ENCODE measurements around the gene PIGU.

The PIGU gene

GRCh38 chr20:34713194-34713943 is 36.5 kb upstream of the PIGU start:
- H3K9ac ChIP-seq (ENCODE audit: low read depth in 1 of 2, low read length in 2 of 2): no peak overlapping the region
- no peaks in the 10 kb centered on the region for H3K9me3 ChIP-seq (ENCODE audit: control insufficient read depth in 2 of 2, low read length in 2 of 2)
- no peak overlapping the region for H3K27ac ChIP-seq (ENCODE audit: low read depth in 2 of 2, low read length in 2 of 2)
- no peaks in the 10 kb centered on the region for H3K27me3 ChIP-seq (ENCODE audit: control insufficient read depth in 2 of 2, insufficient read depth in 2 of 2, low read length in 2 of 2)
- H3K4me1 ChIP-seq (ENCODE audit: control insufficient read depth in 2 of 2, insufficient read depth in 2 of 2, low read length in 2 of 2): peaks cover 10 to 15% of the 10 kb centered on the region in 2 donors
- no peak overlapping the region for H3K4me3 ChIP-seq (ENCODE audit: low read length in 2 of 2)
- H3K36me3 ChIP-seq (ENCODE audit: control insufficient read depth in 2 of 2, insufficient read depth in 2 of 2, low read length in 2 of 2): peaks cover 24 to 38% of the 10 kb centered on the region in 2 donors

DNA sequence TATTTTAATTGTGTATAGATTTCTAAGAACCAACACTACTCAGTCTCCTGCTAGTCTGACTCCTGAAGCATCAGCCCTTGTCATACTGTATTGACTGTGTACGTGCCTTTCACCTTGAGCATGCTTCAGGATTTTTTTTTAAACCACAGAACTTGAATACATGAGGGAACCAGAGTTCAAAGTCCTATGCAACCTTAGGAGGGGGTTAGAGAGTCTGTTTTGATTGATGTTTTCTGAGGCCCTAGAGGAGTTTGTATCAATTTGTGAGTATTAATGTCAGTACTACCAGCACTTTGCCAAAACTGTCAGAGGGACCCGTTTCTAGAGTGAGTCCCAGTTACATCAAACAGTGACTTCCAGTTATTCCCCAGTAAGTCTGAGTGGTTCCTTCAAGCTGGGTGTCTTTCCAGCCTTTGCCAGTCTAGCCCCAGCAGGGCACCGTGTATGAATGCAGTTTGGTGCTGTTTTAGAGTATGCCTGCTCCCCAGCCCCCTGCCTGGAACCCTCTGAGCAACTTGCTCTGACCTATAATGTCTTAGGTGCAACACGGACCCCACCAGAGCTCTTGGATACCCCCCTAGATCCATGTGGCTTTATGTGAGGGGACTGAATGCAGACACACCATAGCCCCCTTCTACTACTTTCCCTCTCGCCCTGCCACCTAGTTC is 35.8 kb upstream of the PIGU start:
- Histone ChIP-seq H3K9ac (ENCODE audit: low read depth in 1 of 2, low read length in 2 of 2) (no peak overlapping the region), H3K36me3 (ENCODE audit: control insufficient read depth in 2 of 2, insufficient read depth in 2 of 2, low read length in 2 of 2) (peaks cover 24 to 38% of the 10 kb centered on the region in 2 donors), H3K4me3 (ENCODE audit: low read length in 2 of 2) (no peak overlapping the region), H3K9me3 (ENCODE audit: control insufficient read depth in 2 of 2, low read length in 2 of 2) (no peaks in the 10 kb centered on the region), H3K27ac (ENCODE audit: low read depth in 2 of 2, low read length in 2 of 2) (no peak overlapping the region), H3K27me3 (ENCODE audit: control insufficient read depth in 2 of 2, insufficient read depth in 2 of 2, low read length in 2 of 2) (no peaks in the 10 kb centered on the region), H3K4me1 (ENCODE audit: control insufficient read depth in 2 of 2, insufficient read depth in 2 of 2, low read length in 2 of 2) (peaks cover 10 to 19% of the 10 kb centered on the region in 2 donors)

- Histone ChIP-seq H3K36me3 (ENCODE audit: control insufficient read depth in 2 of 2, insufficient read depth in 2 of 2, low read length in 2 of 2) (peaks cover 24 to 38% of the 10 kb centered on the region in 2 donors), H3K9me3 (ENCODE audit: control insufficient read depth in 2 of 2, low read length in 2 of 2) (no peaks in the 10 kb centered on the region), H3K9ac (ENCODE audit: low read depth in 1 of 2, low read length in 2 of 2) (no peak overlapping the region), H3K27ac (ENCODE audit: low read depth in 2 of 2, low read length in 2 of 2) (no peak overlapping the region), H3K4me3 (ENCODE audit: low read length in 2 of 2) (no peak overlapping the region), H3K27me3 (ENCODE audit: control insufficient read depth in 2 of 2, insufficient read depth in 2 of 2, low read length in 2 of 2) (no peaks in the 10 kb centered on the region), H3K4me1 (ENCODE audit: control insufficient read depth in 2 of 2, insufficient read depth in 2 of 2, low read length in 2 of 2) (peaks cover 13 to 25% of the 10 kb centered on the region in 2 donors)
Measured at GRCh38 chr20:34711813-34712430, 35.0 kb upstream of the PIGU start.

GRCh38 chr20:34710861-34711574 is 34.1 kb upstream of the PIGU start:
- no peak overlapping the region for H3K4me3 ChIP-seq (ENCODE audit: low read length in 2 of 2)
- peak overlapping the region in 1 of 2 donors; percentile 87 for H3K27ac ChIP-seq (ENCODE audit: low read depth in 2 of 2, low read length in 2 of 2)
- H3K4me1 ChIP-seq (ENCODE audit: control insufficient read depth in 2 of 2, insufficient read depth in 2 of 2, low read length in 2 of 2): peaks cover 22 to 34% of the 10 kb centered on the region in 2 donors
- peaks cover 24 to 38% of the 10 kb centered on the region in 2 donors for H3K36me3 ChIP-seq (ENCODE audit: control insufficient read depth in 2 of 2, insufficient read depth in 2 of 2, low read length in 2 of 2)
- H3K9ac ChIP-seq (ENCODE audit: low read depth in 1 of 2, low read length in 2 of 2): no peak overlapping the region
- H3K9me3 ChIP-seq (ENCODE audit: control insufficient read depth in 2 of 2, low read length in 2 of 2): no peaks in the 10 kb centered on the region
- no peaks in the 10 kb centered on the region for H3K27me3 ChIP-seq (ENCODE audit: control insufficient read depth in 2 of 2, insufficient read depth in 2 of 2, low read length in 2 of 2)

DNA sequence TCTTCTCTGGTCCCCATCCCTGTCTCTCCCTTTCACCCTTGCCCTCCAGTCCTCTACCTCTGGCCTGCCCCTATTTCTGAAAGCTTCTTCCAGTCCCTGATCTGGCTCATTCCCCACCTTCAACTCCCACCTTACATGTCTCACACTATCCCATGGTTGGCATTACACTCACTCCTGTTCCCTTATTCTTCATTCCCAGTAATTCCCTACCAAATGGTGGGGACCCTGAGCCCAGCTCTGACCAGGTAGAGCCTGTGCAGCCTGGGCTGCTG is 33.6 kb upstream of the PIGU start:
- H3K27ac ChIP-seq (ENCODE audit: low read depth in 2 of 2, low read length in 2 of 2): peak overlapping the region in 1 of 2 donors; percentile 87
- H3K27me3 ChIP-seq (ENCODE audit: control insufficient read depth in 2 of 2, insufficient read depth in 2 of 2, low read length in 2 of 2): no peaks in the 10 kb centered on the region
- peak overlapping the region; percentile 71 to 74 for H3K4me3 ChIP-seq (ENCODE audit: low read length in 2 of 2)
- peaks cover 27 to 39% of the 10 kb centered on the region in 2 donors for H3K4me1 ChIP-seq (ENCODE audit: control insufficient read depth in 2 of 2, insufficient read depth in 2 of 2, low read length in 2 of 2)
- no peaks in the 10 kb centered on the region for H3K9me3 ChIP-seq (ENCODE audit: control insufficient read depth in 2 of 2, low read length in 2 of 2)
- peaks cover 24 to 37% of the 10 kb centered on the region in 2 donors for H3K36me3 ChIP-seq (ENCODE audit: control insufficient read depth in 2 of 2, insufficient read depth in 2 of 2, low read length in 2 of 2)
- H3K9ac ChIP-seq (ENCODE audit: low read depth in 1 of 2, low read length in 2 of 2): peak overlapping the region in 1 of 2 donors; percentile 81

- H3K4me3 ChIP-seq (ENCODE audit: low read length in 2 of 2): peak overlapping the region; percentile 71 to 74
- H3K36me3 ChIP-seq (ENCODE audit: control insufficient read depth in 2 of 2, insufficient read depth in 2 of 2, low read length in 2 of 2): peaks cover 20 to 32% of the 10 kb centered on the region in 2 donors
- H3K27me3 ChIP-seq (ENCODE audit: control insufficient read depth in 2 of 2, insufficient read depth in 2 of 2, low read length in 2 of 2): no peaks in the 10 kb centered on the region
- H3K9ac ChIP-seq (ENCODE audit: low read depth in 1 of 2, low read length in 2 of 2): peak overlapping the region; percentile 60 to 81
- H3K9me3 ChIP-seq (ENCODE audit: control insufficient read depth in 2 of 2, low read length in 2 of 2): no peaks in the 10 kb centered on the region
- peak overlapping the region; percentile 67 to 87 for H3K27ac ChIP-seq (ENCODE audit: low read depth in 2 of 2, low read length in 2 of 2)
- peaks cover 32 to 44% of the 10 kb centered on the region in 2 donors for H3K4me1 ChIP-seq (ENCODE audit: control insufficient read depth in 2 of 2, insufficient read depth in 2 of 2, low read length in 2 of 2)
Measured at GRCh38 chr20:34709831-34710567, 33.1 kb upstream of the PIGU start.

DNA sequence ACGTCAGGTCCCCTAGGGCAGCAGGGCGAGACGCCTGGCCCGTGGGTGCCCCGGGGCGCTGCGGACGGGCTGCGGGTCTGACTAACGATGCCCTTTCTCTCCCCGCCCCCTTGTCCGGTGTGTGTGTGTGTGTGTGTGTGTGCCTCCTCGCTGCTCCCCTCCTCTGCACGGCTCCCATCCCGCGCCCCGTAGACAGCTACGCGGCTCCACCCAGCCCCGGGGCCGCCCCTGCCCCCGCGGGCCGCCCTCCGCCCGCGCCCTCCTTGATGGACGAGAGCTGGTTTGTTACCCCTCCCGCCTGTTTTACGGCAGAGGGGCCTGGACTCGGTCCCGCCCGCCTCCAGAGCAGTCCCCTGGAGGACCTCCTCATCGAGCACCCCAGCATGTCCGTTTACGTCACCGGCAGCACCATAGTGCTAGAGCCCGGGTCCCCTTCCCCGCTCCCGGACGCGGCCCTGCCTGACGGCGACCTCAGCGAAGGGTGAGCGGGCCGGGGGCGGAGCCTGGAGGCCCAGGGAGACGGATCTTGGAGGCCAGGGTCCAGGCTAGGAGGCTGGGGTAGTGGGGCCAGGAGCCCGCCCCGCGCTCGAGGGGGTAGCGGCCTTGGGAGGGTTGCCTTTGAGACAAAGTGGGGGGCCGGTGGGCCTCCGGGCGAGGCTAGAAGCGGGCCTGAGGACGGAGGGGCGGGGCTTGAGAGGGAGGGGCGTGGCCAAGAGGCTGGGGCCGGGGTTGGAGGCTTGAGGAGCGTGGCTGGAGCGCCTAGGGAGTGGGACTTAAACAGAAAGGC is 32.3 kb upstream of the PIGU start:
- Histone ChIP-seq H3K36me3 (ENCODE audit: control insufficient read depth in 2 of 2, insufficient read depth in 2 of 2, low read length in 2 of 2) (peaks cover 15 to 27% of the 10 kb centered on the region in 2 donors), H3K4me3 (ENCODE audit: low read length in 2 of 2) (peak overlapping the region; percentile 71 to 74), H3K4me1 (ENCODE audit: control insufficient read depth in 2 of 2, insufficient read depth in 2 of 2, low read length in 2 of 2) (peaks cover 37 to 49% of the 10 kb centered on the region in 2 donors), H3K27ac (ENCODE audit: low read depth in 2 of 2, low read length in 2 of 2) (peak overlapping the region; percentile 67 to 87), H3K9ac (ENCODE audit: low read depth in 1 of 2, low read length in 2 of 2) (peak overlapping the region; percentile 63 to 81), H3K9me3 (ENCODE audit: control insufficient read depth in 2 of 2, low read length in 2 of 2) (no peaks in the 10 kb centered on the region), H3K27me3 (ENCODE audit: control insufficient read depth in 2 of 2, insufficient read depth in 2 of 2, low read length in 2 of 2) (no peaks in the 10 kb centered on the region)

GRCh38 chr20:34708621-34709043 is 31.7 kb upstream of the PIGU start:
- H3K4me1 ChIP-seq (ENCODE audit: control insufficient read depth in 2 of 2, insufficient read depth in 2 of 2, low read length in 2 of 2): peaks cover 37 to 50% of the 10 kb centered on the region in 2 donors
- H3K4me3 ChIP-seq (ENCODE audit: low read length in 2 of 2): peak overlapping the region; percentile 71 to 74
- peak overlapping the region; percentile 67 to 87 for H3K27ac ChIP-seq (ENCODE audit: low read depth in 2 of 2, low read length in 2 of 2)
- H3K27me3 ChIP-seq (ENCODE audit: control insufficient read depth in 2 of 2, insufficient read depth in 2 of 2, low read length in 2 of 2): no peaks in the 10 kb centered on the region
- H3K9me3 ChIP-seq (ENCODE audit: control insufficient read depth in 2 of 2, low read length in 2 of 2): no peaks in the 10 kb centered on the region
- H3K36me3 ChIP-seq (ENCODE audit: control insufficient read depth in 2 of 2, insufficient read depth in 2 of 2, low read length in 2 of 2): peaks cover 11 to 21% of the 10 kb centered on the region in 2 donors
- peak overlapping the region; percentile 63 to 81 for H3K9ac ChIP-seq (ENCODE audit: low read depth in 1 of 2, low read length in 2 of 2)

Data from mucosa of rectum (tissue), 2 donors.